HUDEP-2 (cell line): ENCODE data around the gene USH1G.
"Not testable (repeated sequence)": the region's sequence is repeated elsewhere in the genome, so short reads cannot be mapped to it uniquely, and the experiment has no call there.

Experiments
- DNase-seq, 76 experiments: peaks; one replicate each; lab custom pipeline; 2025; ENCODE audit not compliant: unreplicated experiment in 76 of 76; lab: John Stamatoyannopoulos, UW

USH1G gene

GRCh38 chr17:74877592-74878548 is 45.2 kb downstream of the USH1G start:
- peak in 9 of 76 experiments; percentile 4 to 31 (median 16) for DNase-seq

DNA sequence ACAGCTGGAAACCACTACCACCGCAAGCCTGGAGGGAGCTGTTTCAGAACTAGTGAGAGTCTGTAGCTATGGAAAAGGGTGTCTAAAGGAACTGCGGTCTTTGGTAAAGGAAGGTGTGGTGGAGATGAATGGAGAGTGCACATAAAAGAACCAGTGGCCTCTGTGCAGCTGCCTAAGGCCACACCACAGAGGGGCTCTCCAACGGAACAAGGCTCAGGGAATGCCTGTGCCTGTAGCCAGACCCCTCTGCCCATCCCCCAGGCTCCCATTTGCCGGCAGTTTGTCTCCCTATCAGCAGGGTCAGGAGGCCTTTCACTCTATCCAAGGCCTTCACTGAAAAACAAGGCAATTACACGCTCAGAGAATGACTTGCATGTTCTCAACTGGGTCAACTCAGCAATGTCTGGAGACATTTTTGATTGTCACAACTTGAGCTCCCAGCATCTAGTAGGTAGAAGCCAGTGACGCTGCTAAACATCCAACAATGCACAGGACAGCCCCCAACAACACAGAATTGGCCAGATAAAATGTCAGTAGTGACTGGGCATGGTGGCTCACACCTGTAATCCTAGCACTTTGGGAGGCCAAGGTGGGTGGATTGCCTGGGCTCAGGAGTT is 47.0 kb downstream of the USH1G start:
- DNase-seq, result peak in 1 of 76 experiments; percentile 13

GRCh38 chr17:74875155-74875976 is 47.7 kb downstream of the USH1G start:
- no peak for DNase-seq

- no peak for DNase-seq
Observed at GRCh38 chr17:74874615-74875037, 48.4 kb downstream of the USH1G start.

GRCh38 chr17:74873874-74874614 is 49.0 kb downstream of the USH1G start:
- DNase-seq, result peak in 9 of 76 experiments; percentile 6 to 34 (median 14)

DNA sequence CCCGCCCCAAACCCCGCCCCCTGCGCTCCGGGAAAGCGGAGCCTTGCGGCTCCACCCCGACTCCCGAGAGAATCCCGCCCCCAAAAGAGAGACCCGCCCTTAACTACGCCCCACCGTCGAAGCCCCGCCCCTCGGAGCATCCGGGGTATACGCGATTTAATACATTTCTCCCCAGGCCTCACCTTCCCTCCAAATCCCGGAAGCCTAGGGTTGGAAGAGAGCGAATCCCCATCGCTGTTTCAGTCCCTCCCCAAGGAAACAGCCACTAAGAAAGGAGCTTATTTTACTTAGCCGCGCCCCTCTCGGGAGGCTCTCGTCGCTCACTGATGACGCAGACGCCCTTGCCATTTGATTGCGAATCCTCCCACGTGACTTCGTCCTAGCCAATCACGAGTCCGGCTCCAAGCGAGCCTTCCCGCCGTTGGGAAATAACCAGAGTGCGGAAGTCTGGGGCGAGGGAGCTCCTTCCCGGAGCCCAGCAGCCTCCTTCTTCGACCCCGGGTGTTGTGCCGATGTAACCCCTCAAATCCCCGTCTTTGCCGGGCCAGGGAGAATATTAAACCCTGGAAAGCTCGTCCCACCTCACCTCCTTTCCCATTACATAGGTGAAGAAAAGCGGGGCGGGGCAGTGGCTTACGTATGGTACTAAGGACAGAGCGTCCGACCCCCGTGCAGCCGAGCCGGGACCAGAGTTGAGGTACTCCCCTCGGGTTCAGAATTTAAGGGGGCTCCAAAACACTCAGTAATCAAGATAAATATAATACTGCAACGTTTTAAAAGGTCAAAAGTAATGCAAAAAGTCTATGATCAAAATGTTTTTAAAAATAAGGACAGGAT is 49.8 kb downstream of the USH1G start:
- DNase-seq, result peak; percentile 67 to 100 (median 98)

DNA sequence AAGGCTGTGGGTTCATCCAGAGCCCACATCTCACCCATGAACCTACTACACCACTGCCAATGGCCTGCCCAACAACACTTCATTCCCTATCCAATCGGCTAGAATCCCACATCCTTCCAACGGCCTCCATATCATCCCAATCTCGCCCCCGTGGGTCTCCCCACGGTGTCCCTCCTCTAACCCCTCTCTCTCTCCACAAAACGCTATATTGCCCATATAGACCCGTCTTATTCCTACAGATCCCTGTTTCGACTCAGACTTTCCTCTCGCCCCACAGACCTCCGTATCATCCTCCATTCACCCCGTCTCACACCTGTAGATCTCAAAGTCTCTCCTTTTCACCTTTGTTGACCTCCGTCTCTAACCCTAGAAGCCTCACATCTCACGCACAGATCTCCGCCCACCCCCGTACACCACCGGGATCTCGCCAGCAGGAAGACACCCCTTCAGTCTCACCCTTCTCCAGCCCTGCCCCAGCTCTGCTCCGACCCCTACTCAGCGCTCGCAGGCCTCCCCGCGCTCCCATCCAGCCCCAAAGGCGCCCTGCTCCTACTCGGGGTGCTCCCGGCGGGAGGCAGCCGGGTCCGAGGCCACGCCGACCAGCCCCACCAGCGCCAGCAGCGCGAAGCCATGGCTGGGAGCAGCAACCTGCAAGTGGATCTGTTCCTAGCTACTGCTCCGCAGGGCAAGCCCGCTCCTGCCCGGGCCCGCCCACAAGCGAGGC is 50.6 kb downstream of the USH1G start, which contains the start of gene FDXR:
TSS of gene FDXR (minus strand) at position 682 of the 724 bp plus-strand sequence. CDS start at position 632, 50 bp downstream.
- peak in 2 of 76 experiments; percentile 32 to 35 for DNase-seq

- no peak for DNase-seq
Observed at GRCh38 chr17:74871356-74872076, 51.5 kb downstream of the USH1G start.

GRCh38 chr17:74870512-74870911 is 52.5 kb downstream of the USH1G start:
- DNase-seq, result no peak

DNA sequence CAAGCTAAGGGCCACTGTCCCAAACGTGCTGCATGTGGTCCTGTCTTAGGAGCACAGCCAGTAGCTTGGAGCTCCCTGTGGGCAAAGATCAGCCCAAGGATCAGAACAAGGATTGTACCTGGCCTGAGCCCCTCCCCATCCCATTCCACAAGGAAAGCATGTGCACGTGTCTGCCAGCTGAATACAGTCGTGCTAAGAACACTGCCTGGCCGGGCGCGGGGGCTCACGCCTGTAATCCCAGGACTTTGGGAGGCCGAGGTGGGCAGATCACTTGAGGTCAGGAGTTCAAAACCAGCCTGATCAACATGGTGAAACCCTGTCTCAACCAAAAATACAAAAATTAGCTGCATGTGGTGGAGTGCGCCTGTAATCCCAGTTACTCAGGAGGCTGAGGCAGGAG is 53.0 kb downstream of the USH1G start:
- DNase-seq, result not testable (repeated sequence)

DNA sequence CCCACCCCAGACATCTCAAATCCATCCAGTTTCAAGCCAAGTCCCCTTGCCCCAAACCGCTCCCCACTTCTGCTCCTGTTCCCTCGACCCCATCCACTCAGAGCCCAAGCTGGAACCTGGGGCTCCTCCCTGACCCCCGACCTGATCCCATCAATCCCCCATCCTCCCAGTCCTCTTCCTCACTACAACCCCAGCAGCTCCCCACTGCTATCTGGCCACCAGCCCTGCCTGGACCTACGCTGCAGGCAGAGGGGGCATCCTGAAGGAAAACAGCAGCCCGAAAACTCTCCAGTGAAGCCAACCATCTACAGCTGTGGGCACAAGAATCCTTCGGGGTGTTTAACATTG is 54.2 kb downstream of the USH1G start:
- DNase-seq, result no peak

- no peak for DNase-seq
Observed at GRCh38 chr17:74868251-74868907, 54.7 kb downstream of the USH1G start.

DNA sequence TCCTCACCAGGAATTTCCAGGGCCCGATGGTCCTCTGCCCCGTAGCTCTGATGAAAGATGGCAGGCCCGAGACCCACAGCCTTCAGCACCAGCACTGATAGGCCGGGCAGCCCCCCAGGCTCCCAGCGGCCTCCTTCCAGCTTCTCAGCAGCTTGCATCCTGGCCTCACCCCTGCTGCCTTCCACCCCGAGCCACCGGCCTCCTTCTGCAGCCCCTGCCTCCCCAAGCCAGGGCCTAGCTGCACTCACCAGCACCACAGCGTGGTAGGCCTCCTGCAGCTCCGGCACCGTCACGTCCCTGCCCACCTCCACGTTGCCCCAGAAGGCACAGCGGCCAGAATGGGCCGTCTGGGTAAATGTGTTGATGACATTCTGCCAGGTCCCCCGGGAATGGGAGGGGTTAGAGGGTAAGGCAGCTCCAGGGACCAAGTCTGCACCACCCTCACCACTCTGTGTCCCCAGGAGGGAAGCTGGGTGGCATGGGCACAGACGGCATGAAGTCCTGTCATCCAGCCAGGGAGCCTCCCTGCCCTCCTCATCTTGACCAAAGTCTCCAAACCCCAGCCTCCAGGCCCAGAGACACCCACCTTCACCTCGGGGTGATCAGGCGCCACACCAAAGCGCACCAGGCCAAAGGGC is 56.7 kb downstream of the USH1G start:
- no peak for DNase-seq
